GM18499 (cell line): ENCODE data around the gene SIGLEC7.
"Not testable (repeated sequence)": the region's sequence is repeated elsewhere in the genome, so short reads cannot be mapped to it uniquely, and the experiment has no call there.

ENCODE experiments used
- ATAC-seq: cut with Tn5 transposase; IDR thresholded peaks from one replicate; pipeline ENCODE4 v1.9.1; 2021; ENCODE audit warnings: moderate number of reproducible peaks; ENCODE audit not compliant: insufficient read depth, unreplicated experiment

SIGLEC7 gene

GRCh38 chr19:51161867-51162496 lies 19.9 kb downstream of the SIGLEC7 start:
- ATAC-seq: no peak

DNA sequence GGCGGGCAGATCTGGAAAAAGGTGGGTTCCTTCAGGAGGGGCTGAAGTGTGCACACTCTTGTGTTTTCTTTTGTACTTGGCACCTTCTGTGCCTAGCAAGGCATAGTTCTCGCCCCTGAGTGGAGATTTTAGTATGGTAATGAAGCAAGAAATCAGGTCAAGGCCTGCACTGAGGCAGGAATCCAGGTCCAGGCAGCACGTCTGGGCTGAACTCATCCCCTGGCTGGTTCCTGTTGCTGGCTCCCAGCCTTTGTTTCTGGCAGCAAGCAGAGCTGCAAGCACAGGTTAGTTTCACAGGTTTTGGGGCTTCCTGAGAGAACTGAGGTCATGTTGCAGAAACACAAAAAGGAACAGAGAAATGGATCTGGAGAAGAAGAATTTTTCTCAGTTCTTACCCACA lies 21.2 kb downstream of the SIGLEC7 start:
- no peak for ATAC-seq

GRCh38 chr19:51164215-51164614 lies 22.1 kb downstream of the SIGLEC7 start:
- no peak for ATAC-seq

DNA sequence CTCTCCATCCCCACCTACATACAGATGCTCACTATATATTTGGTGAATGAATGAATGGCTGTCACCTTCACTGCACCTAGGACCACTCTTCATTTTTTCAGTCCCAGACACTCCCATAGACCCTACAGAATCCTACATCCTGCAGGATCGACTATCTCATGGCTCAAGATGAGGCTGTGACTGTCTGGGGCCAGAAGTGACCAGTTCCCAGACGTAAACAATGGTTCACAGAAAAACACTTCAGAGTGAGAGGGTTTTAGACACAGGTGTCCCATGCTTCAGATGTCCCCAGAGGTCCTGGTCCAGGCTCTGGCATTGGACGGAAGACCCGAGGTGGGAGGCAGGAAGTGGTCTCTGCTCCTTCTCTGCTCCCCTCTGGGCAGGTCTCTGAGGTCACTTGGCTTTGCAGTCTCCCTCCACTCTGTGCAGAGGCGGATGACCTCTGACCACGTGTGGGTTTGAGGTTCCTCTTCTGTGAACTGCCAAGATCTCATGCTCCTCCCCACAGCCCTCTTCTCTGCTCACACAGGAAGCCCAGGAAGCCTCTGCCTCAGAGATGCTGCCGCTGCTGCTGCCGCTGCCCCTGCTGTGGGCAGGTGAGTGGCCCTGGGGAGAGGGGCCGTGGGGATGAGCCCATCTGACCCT lies 24.9 kb downstream of the SIGLEC7 start:
- ATAC-seq: no peak

GRCh38 chr19:51168564-51169282 lies 26.6 kb downstream of the SIGLEC7 start:
- ATAC-seq: no peak

- not testable (repeated sequence) for ATAC-seq
Measured at GRCh38 chr19:51169283-51169918, 27.3 kb downstream of the SIGLEC7 start.

DNA sequence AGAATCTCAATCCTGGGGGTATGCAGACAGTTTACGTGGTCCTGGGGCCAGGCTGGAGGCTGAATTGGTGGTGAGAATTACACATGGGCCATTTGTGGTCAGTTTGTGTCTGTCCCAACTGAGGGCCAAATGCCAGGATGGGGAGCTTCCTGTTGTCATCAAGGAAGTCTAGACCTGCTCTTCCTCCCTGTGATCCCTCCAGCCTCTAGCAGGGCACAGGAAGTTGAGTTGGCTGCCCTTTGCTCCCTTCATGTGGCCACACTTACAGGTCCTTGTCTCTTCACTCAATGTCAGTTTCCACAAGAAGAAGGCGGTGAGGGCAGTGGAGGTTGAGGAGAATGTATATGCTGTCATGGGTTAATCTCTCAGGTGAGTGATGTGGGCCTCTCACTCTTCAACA lies 30.1 kb downstream of the SIGLEC7 start:
- no peak for ATAC-seq

- ATAC-seq: no peak
Measured at GRCh38 chr19:51173681-51174080, 31.6 kb downstream of the SIGLEC7 start.

DNA sequence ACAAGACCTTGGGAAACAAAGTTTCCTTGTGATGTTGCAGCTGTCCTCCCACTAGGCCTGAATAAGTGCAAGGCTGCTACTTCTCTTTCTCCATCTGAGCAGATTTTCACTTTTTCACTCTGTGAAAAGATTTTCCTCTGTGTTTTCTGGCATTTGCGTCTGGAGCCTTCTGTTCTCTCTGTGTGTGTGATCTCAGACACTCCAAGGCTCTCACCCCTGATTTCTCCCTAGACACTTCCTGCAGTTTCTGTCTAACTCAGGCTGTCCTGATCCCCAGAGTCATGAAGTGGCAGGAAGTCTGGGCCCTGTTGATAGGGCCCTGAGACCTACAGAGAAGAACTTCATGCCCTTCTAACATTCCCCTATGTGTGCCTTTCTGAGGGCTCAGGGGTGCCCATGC lies 37.2 kb downstream of the SIGLEC7 start:
- no peak for ATAC-seq

GRCh38 chr19:51181377-51181912 lies 39.3 kb downstream of the SIGLEC7 start:
- no peak for ATAC-seq

DNA sequence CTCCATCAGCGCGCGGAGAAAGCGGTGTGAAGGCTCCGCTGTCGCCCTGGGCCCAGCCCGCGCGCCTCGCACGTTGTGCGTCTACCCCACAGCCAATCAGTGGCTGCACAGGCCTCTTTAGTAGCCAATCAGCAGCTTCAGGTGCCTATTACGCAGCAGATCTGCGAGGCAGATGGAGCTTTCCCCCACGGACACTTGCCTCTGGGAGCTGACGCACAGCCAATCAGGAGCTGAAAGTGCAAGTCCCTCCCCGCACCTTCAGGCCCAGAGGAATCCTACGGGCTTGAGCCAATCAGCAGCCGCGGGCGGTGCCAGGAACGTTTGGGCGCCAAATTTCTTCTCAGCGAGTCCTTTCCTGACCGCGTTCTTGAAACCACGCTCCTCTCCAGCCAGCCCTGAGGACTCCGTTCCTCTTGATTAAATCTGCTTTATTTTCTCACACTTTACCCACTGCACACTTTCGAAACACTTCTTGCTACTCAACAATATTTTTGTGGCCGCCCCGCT lies 39.9 kb downstream of the SIGLEC7 start:
- no peak for ATAC-seq

- no peak for ATAC-seq
Measured at GRCh38 chr19:51183629-51184028, 41.5 kb downstream of the SIGLEC7 start.

GRCh38 chr19:51185069-51185867 lies 43.2 kb downstream of the SIGLEC7 start:
- ATAC-seq: no peak

GRCh38 chr19:51185868-51186215 lies 43.7 kb downstream of the SIGLEC7 start:
- no peak for ATAC-seq

- ATAC-seq: no peak
Measured at GRCh38 chr19:51186323-51186722, 44.2 kb downstream of the SIGLEC7 start.

DNA sequence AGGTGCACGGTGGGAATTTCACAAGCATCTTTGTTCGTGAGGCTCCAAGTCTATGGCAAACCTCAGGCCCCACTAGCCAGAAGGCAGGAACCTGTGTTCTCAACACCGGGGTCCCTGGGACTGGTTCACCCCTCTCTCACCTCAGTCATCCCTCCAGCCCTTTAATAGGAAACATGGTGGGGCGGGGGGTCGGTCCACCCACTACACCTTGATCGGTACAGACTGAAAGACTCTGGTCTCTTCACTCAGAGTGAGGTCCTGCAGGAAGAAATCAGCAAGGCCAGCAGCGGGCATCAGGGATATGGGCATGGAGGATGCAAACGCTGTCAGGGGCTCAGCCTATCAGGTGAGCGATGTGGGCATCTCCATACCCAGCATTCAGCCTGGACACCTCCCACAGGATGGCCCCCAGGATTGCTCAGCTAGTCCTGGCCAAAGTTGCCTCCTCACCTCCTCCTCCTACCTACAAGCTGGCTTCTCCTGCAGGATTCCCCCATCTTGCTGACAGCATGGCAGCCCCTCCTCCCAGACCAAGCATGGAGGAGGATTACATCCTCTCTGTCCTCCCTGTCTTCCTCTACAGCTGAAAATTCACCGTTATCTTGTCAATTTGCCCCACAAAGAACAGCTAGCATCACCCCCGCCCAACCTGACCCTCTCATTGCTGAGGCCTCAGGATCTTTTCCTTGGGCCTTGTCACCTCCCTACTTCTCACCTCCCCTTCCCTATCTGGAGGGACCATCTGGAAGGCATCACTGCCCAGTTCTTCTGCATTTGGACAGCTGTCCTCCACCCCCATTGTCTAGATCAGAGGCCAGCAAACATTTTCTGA lies 45.5 kb downstream of the SIGLEC7 start:
- ATAC-seq: no peak

DNA sequence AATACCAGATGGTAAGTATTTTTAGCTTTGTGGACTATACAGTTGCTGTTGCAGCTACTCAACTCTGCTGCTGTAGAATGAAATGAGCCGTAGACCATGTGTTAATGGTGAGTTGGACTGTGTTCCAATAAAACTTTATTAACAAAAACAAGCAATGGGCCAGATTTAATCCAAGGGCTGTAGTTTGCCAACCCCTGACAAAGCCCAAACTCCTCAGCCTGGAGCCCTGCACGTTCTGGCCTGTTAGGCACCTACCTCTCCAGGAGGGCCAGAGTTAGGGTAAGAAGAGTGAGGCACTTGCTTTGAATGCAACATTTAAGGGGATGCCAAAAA lies 46.1 kb downstream of the SIGLEC7 start:
- ATAC-seq: no peak

- no peak for ATAC-seq
Measured at GRCh38 chr19:51192689-51193088, 50.6 kb downstream of the SIGLEC7 start.
